HG02943 (cell line): ENCODE measurements around the gene NFIA.

Experiments
- ATAC-seq: cut with Tn5 transposase; IDR thresholded peaks from one replicate; pipeline ENCODE4 v1.9.1; 2021; ENCODE audit warnings: mild to moderate bottlenecking, low read depth, moderate library complexity; ENCODE audit not compliant: unreplicated experiment

The NFIA gene

GRCh38 chr1:61202854-61203598, 120.7 kb downstream of the NFIA start:
- no peak for ATAC-seq

DNA sequence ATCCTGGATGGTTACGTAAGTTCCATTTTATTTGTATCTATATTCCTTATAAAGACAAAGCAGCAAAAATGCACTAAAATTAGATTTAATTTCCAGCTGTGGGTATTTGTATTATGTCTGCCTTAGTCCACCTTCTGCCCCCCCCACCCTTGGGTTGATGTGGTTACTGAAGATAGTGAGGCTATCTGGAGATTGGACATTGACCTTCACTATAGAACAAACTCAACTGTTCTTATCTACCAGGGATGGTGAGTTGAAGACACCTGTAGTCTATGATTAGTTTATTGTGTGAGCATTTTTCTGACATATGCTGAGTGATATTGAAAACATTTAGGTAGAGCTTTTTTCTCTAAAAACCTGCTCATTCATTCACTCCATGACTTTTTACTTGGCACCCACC, 122.2 kb downstream of the NFIA start:
- ATAC-seq: no peak

GRCh38 chr1:61207416-61207815, 125.1 kb downstream of the NFIA start:
- ATAC-seq: no peak

DNA sequence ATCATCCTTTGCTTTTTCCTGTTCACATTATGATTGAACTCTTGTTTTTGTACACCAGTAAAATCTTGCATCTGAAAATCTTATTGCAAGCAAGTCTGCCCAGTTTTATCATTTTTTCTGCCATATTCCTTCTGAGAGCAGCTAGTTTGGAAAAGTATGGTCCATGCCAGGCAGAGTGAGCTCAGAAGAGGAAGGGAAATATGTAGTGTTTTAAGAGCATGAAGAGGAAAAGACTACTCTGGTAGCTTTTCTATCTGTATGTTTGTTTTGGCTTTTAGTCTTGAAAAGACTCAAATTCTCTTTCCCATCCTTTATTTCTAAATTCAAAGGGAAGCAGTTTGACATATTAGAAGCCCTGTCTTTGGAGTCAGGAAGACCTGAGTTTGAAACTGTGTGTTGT, 125.8 kb downstream of the NFIA start:
- ATAC-seq: no peak

DNA sequence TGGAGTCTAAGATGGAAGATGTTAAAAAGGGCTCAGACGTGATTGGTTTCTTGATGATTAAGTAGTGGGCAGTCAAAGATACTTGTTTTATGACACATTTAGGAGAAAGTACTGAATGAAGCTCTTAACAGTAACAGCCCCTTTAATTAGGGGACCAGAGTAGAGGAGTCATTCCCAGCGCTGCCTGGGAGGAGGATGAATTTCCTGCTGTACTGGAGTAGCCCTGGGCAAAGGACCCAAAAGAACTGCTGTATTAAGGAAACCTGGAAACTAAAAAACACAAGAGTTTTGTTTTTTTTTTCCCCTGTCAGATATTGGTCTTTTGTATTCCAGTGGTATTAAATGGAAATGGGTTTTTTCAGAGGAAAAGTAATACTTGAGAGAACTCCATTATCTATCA, 126.5 kb downstream of the NFIA start:
- ATAC-seq: no peak

- ATAC-seq: no peak
Observed at GRCh38 chr1:61210435-61211154, 128.2 kb downstream of the NFIA start.

DNA sequence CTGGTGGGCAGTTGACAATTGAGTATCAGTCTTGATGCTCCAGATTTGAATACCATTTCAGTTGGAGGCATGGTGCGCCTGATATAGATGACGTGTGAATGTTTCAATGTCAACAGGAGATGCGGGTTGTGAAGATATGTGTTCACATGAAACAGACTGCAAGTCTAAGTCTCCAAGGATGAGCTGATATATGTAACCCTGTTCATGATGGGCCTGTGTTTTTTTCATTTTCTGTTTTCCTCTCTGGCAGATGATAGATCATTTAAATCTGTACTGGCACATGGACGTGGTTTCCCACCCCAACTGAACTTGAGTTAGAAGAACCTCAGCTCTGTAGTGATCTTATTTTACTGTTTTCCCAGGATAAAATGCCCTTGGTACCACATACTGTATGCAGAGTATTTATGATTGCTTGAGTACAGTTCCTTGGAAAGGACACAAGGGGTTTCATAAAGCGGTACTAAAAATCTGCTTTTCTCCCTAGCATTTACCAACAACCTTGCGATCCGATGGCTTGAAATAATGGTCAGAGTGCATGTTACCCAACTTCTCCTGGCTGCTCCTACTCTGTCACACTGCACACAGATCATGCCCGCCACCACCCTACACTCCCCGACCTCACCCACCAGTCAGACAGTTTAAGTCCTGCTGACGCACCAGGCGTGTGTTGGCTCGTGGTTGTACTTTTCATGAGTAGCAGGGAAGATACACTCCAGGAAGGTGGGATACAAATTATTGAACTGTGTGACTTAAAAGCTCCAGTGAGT, 131.1 kb downstream of the NFIA start:
- no peak for ATAC-seq

GRCh38 chr1:61215119-61215518, 132.8 kb downstream of the NFIA start:
- ATAC-seq: no peak

DNA sequence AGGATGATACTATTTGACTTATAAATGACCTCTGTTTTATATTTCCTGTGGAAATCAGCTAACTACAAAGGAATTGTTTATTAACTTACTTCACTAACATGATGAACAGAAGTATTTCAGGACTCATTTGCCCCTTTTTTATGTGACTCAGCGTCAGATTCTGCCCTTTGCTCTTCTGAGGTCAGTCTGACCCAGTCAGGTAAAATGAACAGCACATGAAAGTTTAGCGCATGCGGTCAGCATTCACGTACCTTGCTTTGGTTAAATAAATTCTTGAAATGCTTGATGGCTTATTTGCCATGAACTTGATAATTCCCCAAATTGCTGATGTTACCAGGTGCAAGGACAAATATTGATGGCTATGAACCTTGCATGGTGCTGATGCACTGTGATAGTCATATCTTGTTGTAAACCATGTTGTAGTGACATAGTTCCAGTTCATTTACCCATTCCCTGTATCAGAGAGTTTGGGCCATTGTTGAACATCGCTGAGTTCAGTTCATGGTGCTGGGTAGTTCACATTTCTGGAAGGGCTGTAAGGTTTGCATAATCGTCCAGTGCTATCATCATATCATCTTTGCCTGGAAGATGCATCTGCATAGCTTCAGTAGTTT, 133.4 kb downstream of the NFIA start:
- ATAC-seq: no peak

- no peak for ATAC-seq
Observed at GRCh38 chr1:61220536-61220935, 138.2 kb downstream of the NFIA start.

DNA sequence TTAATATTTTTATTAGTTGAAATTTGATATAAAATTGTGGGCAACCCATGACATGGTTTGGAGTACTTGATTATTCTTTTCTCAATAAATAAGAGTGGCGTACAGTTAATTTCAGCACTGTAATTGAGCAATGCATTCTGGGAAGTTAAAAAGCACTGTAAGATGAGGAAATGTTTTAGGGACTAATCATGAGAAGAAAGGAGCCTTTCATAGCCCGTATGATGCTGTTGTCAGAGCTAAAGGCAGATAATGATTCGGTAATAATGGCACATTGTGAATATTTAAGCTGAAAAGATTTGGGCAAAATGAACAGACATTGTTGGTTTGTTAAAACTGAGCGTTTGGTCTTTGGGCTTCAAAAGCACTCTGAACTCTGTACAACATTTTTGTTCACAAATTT, 139.3 kb downstream of the NFIA start:
- ATAC-seq: no peak

DNA sequence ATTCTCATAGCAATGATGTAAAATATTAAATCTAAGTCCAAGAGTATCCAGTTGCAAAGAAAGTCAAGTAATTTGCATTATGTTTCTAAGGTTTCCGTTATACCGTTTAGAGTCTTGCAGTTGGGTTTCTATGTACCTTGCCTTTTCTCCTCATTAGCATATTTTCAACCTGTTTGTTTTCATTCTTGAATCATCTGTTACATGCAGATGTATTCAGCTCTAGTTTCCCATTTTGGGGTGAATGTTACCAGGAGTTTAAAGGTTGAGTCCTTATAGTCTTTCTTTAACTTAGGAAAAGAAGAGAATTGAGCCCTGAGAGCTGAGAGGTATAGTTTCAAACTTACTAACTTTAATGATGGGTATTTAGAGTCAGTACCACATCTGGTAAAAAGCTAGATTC, 139.9 kb downstream of the NFIA start:
- ATAC-seq: no peak

GRCh38 chr1:61223140-61223539, 140.8 kb downstream of the NFIA start:
- ATAC-seq: no peak

DNA sequence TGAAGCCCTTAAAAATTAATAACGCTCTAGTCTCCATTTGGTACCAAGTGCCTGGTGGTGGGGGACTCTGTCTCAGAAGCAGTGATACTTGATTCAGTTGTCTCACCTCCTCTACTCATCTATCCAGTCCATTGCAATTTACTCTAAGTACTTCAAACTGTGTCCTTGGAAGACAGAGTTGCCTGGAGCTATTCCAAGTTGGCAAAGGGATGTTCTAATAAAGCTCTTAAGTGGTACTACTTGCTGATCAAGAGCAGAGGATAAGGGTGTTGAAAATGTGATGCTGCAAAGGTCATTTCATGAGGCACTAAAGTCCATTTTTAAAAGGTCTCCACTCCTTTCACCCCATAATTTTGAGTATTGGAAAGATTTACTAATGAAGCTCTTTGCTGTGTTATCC, 142.2 kb downstream of the NFIA start:
- no peak for ATAC-seq

- ATAC-seq: no peak
Observed at GRCh38 chr1:61225478-61225877, 143.1 kb downstream of the NFIA start.

DNA sequence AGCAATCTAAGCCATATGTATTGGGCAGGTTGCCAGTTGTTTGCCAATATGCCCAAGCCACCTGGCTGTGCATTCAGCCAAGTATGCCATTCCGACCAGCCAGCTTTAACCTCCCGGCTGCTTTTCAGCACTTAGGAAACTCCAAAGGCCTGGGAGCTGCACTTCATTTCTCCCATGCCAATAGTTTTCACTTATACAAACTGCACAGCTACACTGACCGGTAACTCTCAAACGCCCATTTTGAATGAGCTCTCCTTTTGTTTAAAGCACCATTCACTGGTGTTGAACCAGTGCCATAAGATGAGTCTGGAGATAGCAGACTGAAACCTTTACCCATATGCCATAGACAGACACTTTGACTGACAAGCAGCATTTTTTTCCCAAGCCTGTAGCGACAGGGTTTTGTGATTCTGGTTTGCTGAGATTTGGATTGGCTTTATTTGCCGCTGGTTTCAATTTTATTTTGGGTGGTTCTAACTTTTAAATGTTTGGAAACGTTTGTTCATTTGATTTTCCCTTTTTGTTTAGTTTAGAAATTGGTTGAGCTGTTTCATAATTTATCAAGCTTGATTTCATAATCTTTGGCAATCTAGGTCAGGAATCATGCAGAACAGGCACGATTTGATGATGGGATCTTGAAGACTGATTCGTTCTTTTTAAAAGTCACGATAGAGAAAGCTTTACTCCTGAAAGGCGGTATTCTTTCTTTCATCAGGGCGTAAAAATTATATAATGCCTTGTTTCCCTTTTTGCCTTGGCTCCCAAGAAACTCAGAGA, 144.6 kb downstream of the NFIA start:
- no peak for ATAC-seq

DNA sequence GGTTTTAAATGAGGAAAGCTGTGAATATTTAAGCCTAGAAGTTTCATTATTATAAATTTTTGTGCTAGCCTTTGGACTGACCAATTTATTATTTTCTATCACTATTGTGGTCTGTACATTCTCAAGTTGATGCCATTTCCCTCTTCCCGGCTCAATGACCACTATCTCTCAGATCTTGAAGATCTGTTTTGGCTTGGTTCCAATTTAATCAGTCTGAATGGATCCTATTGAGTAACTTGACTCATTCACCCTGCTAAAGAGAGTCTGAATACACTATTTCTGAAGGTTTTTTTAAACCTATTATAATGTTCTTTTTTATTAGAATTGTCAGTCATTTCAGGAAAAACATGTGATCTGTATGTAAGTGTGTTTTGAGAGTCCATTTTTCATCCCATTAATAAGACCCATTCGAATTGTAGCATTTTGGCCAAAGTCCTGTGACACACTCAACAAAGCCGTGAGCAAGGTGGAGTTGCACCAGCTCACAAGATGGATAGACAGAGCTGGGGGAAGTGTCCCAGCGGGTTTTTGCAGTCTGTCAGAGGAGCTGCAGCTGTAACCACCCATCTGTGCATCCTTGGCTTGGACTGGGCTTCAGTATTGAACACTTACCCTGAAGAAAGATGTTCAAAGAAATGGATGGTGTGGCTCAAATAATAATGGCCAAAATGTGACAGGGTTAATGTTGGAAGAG, 145.6 kb downstream of the NFIA start:
- no peak for ATAC-seq

GRCh38 chr1:61230523-61230922, 148.2 kb downstream of the NFIA start:
- ATAC-seq: no peak

DNA sequence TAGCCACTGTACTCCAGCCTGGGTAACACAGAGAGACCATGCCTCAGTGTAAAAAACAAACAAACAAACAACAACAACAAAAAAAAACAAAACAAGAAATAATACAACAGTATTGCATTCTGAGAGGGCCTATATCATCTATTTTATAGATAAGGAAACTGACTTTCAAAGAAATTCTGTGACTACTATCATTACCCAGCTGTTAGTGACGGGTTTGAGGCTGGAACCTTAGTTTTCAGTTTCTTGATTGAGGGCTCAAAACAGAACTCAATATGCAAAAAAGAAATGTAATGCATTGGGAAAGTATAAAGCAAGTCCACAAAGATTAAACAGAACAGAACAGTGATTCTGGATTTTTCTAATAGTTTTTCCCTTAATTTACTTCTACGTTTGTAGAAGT, 149.4 kb downstream of the NFIA start:
- ATAC-seq: no peak
